ENCODE measurements around the gene RPS6KA2.

Gene RPS6KA2

GRCh38 chr6:166566026-166567011 is 60.7 kb downstream of the RPS6KA2 start:
- DNase-seq (ENCODE audit: extremely low spot score): no peak
- no peak for TF ChIP-seq CTCF (IDR thresholded peaks at IDR 0.05; ENCODE audit: control extremely low read depth, extremely low read depth, low read depth, missing control alignments)
- ChIA-PET CTCF (interaction anchor here (1.1 to 1.2 kb wide), 2 partner anchors 17 to 19 kb away, joined by 3 read pairs; no protein-coding TSS in a partner anchor), POLR2A (no interaction called here)

- DNase-seq (ENCODE audit: extremely low spot score): no peak
- no peak for TF ChIP-seq CTCF (IDR thresholded peaks at IDR 0.05; ENCODE audit: control extremely low read depth, extremely low read depth, low read depth, missing control alignments)
- ChIA-PET CTCF (interaction anchor here (1.5 kb wide), 1 partner anchor 17 kb away, joined by 3 read pairs; no protein-coding TSS in a partner anchor), POLR2A (no interaction called here)
Measured at GRCh38 chr6:166565084-166565967, 61.7 kb downstream of the RPS6KA2 start.

GRCh38 chr6:166563805-166564204 is 63.2 kb downstream of the RPS6KA2 start:
- CTCF ChIA-PET: interaction anchor here (1.5 kb wide), 1 partner anchor 16 kb away, joined by 3 read pairs; no protein-coding TSS in a partner anchor
- POLR2A ChIA-PET: no interaction called here
- TF ChIP-seq CTCF (IDR thresholded peaks at IDR 0.05; ENCODE audit: control extremely low read depth, extremely low read depth, low read depth, missing control alignments): no peak
- no peak for DNase-seq (ENCODE audit: extremely low spot score)

- CTCF ChIA-PET: no interaction called here
- POLR2A ChIA-PET: no interaction called here
Measured at GRCh38 chr6:166563200-166563599, 63.9 kb downstream of the RPS6KA2 start.

GRCh38 chr6:166562726-166563125 is 64.3 kb downstream of the RPS6KA2 start:
- ChIA-PET POLR2A (no interaction called here), CTCF (no interaction called here)
- TF ChIP-seq CTCF (IDR thresholded peaks at IDR 0.05; ENCODE audit: control extremely low read depth, extremely low read depth, low read depth, missing control alignments): no peak
- no peak for DNase-seq (ENCODE audit: extremely low spot score)

More at GRCh38 chr6:166563200-166563599, 63.9 kb downstream of the RPS6KA2 start:
- TF ChIP-seq CTCF (IDR thresholded peaks at IDR 0.05; ENCODE audit: control extremely low read depth, extremely low read depth, low read depth, missing control alignments): no peak
- no peak for DNase-seq (ENCODE audit: extremely low spot score)

GRCh38 chr6:166561771-166562359 is 65.2 kb downstream of the RPS6KA2 start:
- no peak for DNase-seq (ENCODE audit: extremely low spot score)
- ChIA-PET CTCF (no interaction called here), POLR2A (no interaction called here)
- no peak for TF ChIP-seq CTCF (IDR thresholded peaks at IDR 0.05; ENCODE audit: control extremely low read depth, extremely low read depth, low read depth, missing control alignments)

All from GM10248 (cell line).